Fibroblast of skin of abdomen (primary cell): Measurements from ENCODE around the gene ZNF705A.
A peak's percentile ranks its signal among the peaks of the same experiment; 100 is the strongest.
"Not testable (repeated sequence)": the region's sequence is repeated elsewhere in the genome, so short reads cannot be mapped to it uniquely, and the experiment has no call there.

Experiments used
- DNase-seq: peaks from one replicate; pipeline ENCODE4 v3.0.0-alpha.2; 2013

Gene ZNF705A

GRCh38 chr12:8188088-8188487 lies 31.3 kb downstream of the ZNF705A start:
- DNase-seq: not testable (repeated sequence)

DNA sequence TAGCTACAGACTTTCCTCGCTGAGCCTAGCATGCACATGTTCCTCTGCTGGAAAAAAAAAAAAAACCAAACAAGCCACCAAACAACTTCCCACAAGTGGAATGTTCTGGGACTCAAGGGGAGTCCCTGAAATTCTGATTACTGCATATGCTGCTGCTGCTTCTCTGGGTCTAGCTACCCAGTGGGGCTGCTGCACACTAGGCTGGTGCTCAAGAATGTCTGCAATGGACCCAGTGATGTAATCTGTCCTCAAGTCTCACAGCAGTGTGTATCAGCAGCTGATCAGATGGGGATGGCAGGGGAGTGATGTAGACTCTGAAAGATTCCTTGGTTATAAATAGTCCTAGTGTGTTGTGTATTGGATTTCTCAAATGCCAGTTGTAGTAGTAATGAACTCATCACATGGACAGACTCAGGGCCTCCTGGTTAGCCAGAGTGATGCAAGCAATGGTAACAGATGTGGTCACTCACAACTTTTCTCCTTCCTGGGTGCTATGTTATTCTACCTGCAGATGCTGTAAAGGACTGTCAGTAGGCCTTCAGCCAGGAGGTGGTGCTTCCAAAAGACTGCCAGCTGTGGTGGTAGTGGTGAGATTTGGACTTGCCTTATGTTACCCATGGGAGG lies 41.0 kb downstream of the ZNF705A start:
- DNase-seq: peak; percentile 92

GRCh38 chr12:8218711-8219382 lies 62.0 kb downstream of the ZNF705A start:
- not testable (repeated sequence) for DNase-seq

- not testable (repeated sequence) for DNase-seq
These were observed 64.6 kb downstream of the ZNF705A start for GRCh38 chr12:8221375-8221774.

- not testable (repeated sequence) for DNase-seq
These were observed 65.0 kb downstream of the ZNF705A start for GRCh38 chr12:8221844-8222243.

DNA sequence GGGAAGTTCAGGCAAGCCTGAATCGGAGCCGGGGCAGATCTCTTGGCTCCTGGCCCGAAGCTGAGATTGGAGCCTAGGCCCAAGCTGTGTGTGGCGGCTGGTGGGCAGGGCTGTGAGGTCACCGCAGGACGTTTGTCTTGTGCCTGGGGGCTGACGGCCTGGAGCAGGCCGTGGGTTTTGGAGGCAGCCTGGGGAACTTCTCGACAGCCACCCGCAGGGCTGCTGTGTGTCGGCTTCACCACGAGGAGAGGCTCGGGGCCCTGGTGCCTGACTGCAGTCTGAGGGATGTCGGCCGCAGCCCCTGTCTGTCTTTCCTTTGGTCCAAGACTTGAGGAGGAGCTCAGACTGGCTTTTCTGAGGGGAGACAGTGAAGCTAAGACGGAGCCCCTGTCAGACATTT lies 65.5 kb downstream of the ZNF705A start:
- DNase-seq: not testable (repeated sequence)

DNA sequence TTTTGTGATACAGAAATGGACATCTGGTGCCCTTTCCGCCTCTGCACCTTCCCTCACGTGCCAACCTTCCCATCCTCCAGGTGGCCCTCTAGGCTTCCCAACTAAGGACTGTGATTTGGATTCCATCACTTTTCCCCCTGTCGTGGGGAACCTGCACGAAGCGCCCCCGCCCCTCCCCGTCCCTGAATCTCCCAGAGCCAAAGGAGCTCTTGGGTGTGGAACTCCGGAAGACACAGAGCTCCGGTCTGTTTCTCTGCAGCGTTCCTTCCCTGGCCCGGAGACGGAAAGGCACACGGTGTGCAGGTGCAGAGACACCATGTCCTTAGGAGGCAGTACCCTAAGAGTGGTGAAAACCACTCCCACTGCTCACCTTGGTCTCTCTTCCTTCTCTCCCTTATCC lies 66.8 kb downstream of the ZNF705A start:
- DNase-seq: not testable (repeated sequence)

GRCh38 chr12:8224782-8225181 lies 68.0 kb downstream of the ZNF705A start:
- DNase-seq: not testable (repeated sequence)

DNA sequence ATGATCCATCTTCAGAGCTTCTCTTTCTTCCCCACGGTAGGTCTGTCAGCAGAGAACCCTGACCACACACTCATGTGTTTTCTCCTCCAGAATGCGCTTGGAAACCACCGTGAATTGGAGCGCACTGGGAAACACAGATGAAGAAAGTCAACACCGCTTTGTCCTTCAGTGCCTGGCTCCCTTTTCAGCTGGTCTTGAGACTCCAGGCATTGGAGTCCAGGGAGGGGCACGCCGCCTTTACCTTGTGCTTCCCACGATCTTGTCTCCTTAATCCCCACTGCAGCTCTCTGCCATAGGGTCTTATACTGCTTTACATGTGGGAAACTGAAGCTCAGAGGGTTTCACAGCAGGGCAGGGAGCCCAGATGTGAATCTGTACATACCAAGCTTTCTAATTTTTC lies 69.5 kb downstream of the ZNF705A start:
- no peak for DNase-seq

DNA sequence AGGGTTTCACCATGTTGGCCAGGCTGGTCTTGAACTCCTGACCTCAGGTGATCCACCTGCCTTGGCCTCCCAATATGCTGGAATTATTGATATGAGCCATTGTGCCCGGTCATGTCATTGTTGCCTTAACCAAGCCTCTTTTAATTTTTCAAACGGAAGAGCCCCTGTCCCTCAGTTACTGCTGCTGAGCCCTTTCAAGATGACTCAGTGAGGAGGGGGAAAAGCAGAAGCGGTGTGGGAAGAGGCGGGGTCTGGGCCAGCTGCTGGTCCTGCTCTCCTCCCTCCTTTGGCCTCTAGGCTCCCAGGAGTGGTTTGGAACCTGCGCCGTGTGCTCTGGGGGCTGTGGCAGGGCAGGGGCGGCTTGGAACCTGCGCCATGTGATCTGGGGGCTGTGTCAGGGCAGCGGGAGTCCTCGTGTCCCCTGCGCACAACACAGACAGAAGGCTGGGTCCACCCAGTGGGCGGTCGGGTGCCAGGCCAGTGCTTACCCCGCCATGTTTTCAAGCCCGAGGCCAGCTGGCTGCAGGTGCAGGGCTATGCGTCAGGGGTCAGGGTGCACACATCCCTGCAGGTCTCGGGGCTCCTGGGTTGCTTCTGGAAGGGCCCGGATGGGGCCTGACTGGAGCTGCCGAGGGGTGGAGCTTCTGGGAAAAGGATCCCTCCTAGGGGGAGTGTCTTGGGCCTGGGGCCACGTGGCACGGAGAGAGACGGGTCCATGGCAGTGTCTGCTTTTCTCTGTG lies 70.3 kb downstream of the ZNF705A start, which contains the start of gene FAM90A1:
TSS of gene FAM90A1 (minus strand) at position 627 of the 740 bp plus-strand sequence. CDS start 2,786 bp downstream, outside the sequence.
- peak; percentile 21 for DNase-seq

- DNase-seq: not testable (repeated sequence)
These were observed 70.9 kb downstream of the ZNF705A start for GRCh38 chr12:8227732-8228077.

DNA sequence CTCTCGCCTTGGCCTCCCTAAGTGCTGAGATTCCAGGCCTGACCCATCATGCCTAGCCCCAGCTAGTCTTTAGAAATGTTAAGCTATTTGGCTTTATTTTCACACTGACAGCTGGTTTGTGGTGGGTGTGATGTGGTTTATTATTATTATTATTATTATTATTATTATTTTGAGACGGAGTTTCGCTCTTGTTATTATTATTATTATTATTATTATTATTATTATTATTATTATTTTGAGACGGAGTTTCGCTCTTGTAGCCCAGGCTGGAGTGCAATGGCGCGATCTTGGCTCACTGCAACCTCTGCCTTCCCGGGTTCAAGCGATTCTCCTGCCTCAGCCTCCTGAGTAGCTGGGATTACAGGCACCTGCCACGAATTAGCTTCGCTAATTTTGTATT lies 71.8 kb downstream of the ZNF705A start:
- not testable (repeated sequence) for DNase-seq

GRCh38 chr12:8229486-8229885 lies 72.7 kb downstream of the ZNF705A start:
- DNase-seq: not testable (repeated sequence)
